Measurements from ENCODE around the gene THAP10.
"Not testable (repeated sequence)": the region's sequence is repeated elsewhere in the genome, so short reads cannot be mapped to it uniquely, and the experiment has no call there.

The THAP10 gene

DNA sequence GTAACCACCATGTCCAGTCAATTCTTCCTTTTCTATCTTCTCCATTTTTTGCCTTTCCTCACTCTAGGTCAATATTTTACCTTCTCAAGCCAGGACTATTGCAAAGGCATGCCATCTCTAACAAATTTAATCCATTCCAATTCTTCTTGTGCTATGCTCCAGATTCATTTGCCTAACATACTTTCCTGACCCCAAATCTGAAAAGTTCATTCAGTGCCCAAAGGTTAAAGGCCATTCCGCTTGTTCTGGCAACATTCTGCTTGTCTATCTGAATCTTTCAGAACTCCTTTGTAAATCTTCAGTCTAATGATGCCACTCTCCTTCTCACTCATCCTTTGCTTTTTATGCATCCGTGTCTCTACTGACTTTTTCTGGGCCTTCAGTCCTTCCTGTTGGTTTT lies 15.6 kb downstream of the THAP10 start:
- DNase-seq (ENCODE audit: low read depth in 2 of 2, low spot score in 1 of 2) = no peak

DNA sequence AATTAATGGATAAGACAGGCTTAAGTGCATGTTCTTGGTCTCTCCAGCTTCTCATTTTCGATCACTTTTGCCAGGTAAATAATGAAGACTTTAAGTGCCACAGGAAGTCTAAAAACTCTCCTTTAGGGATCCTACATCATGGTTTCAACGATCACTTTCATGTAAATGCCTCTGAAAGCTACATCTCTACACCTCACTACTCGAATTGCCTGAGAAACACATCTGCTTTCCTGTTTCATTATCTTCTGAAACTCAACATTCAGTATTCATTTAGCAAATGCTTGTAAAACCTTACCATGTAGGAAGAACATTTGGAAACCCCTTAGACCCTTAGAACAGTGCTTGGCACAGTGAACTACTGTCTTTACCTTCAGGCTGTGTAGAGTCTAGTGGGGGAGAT lies 16.2 kb downstream of the THAP10 start:
- no peak for DNase-seq (ENCODE audit: low read depth in 2 of 2, low spot score in 1 of 2)

DNA sequence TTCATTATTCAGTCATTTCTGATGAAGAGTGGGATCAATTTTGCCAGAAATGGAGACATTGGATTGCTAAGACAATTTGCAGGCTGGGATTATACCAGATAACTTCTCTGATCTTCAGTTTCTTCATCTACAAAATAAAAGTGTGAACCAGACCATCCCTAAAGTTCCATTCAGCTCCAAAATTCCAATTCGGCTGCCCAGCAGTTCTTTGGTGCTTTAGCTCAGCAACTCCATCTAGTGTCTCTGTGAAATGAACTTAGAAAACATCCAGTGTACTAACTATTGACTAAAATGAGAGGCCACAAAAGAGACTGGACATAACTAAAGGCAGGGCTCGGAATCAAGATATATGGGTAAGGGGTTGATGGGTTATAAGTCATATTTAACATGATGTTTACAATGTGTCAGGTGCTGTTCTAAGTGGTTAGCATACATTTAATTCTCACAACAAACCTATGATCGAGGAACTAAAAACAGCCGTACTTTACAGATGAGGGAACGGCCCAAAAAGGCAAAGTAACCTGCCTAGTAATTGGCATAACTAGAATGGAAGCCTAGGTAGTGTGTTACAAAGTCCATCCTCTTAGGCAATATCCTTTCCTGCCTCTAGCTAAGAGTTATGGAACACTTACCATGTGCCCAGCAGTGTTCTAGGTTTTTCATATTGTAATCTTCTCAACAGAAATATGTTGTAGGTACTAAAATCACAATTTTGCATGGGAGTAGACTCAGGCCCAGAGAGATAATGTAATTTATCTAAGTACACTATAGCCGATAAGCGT lies 17.0 kb downstream of the THAP10 start:
- DNase-seq (ENCODE audit: low read depth in 2 of 2, low spot score in 1 of 2) = no peak

DNA sequence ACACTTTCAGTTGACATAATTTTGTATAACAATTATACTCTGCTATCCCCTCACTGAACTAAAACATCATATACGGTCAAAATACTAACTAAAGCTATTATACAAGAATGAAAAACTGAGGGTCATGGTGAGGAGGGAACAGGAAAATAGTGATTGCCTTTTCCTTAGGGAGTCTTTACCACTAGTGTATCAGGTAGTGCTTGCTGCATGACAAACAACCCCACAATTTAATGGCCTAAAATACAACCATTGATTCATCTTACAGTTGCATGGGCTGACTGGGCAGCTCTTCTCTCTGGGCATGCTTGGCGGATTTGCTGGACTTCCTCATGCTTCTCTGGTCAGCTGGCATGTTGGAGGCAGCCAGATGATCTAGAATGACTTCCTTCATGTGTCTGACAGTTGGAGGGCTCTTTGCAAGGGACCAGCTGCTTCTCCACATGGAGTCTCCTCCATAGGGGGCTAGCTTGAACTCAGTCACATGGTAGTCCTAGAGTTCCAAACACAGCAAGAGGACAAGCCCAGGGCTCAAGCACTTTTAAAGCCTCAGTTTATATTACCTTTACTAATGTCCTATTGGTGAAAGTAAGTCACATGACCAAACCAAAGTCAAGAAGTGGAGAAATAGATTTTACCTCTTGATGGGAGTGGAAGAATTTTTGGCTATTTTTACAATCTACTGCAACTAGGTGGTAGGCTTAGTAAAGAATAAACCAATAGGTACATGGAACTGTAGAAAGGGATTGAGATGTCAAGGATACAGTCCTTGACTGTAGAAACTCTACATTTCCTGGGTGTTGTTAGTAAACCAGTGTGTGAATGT lies 18.8 kb downstream of the THAP10 start:
- DNase-seq (ENCODE audit: low read depth in 2 of 2, low spot score in 1 of 2) = no peak

DNA sequence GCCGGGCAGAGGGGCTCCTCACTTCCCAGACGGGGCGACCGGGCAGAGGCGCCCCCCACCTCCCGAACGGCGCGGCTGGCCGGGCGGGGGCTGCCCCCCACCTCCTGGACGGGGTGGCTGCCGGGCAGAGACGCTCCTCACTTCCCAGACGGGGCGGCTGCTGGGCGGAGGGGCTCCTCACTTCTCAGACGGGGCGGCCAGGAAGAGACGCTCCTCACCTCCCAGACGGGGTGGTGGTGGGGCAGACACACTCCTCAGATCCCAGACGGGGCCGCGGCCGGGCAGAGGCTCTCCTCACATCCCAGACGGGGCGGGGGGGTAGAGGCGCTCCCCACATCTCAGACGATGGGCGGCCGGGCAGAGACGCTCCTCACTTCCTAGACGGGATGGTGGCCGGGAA lies 20.7 kb downstream of the THAP10 start:
- not testable (repeated sequence) for DNase-seq (ENCODE audit: low read depth in 2 of 2, low spot score in 1 of 2)

DNA sequence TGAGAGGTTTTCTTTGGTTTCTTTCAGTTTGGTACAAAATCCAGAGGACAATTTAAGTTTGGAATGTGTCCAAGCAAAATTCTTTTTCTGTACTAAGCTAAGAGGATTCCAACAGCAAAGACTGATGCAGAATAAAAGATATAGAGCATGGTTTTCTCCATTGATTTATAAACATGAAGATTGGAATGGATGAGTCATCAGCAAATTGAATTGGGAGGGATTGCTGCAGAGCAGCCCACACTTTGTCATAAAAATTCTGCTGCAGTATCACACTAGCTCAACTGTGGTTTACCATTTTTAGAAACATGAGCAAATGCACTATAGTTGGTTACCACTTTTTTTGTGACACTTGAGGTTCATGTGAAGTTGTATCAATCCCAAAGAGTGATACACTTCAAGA lies 22.2 kb downstream of the THAP10 start:
- no peak for DNase-seq (ENCODE audit: low read depth in 2 of 2, low spot score in 1 of 2)

DNA sequence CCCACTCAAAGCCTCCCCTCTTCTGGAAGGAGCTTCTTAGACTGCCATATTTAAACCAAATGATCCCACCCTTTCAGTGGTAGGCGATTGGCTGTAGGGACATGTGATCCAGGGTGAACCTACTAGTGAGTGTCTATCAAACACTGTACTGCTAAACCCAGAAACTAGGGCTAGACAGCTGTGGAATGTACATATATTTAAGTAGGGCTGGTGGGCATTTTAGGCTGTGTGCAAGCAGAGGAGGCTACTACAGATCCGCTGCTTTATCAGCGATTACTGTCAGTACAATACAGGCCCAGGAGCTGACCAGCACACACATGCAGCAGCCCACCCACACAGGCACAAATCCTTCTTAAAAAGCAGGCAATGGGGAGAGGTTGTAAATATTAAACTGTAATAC lies 22.9 kb downstream of the THAP10 start:
- no peak for DNase-seq (ENCODE audit: low read depth in 2 of 2, low spot score in 1 of 2)

DNA sequence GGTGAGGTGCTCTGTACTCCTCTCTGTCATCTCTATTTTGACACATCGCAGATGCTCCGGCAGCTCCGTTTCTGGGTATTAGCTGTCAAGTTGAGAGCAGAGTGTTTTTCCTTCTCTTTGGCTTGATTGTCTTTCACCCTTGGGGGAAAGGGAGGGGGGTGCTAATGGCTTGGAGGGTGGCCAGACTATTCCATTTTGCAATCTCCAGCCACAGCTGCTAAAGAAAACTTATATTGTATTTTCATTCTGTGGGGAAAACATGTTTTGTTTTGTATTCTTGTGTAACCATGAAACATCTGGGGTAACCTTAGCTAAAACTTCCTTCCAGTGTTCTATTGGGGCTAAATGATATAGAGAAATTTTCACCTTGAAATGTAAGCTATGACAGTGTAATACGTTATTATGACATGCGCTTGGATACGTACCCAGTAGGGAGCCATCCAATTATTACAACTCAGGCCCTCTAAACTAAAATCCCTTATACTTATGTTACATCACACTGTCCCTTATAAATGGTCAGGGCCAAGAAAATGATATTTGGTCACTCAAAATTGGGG lies 24.2 kb downstream of the THAP10 start:
- no peak for DNase-seq (ENCODE audit: low read depth in 2 of 2, low spot score in 1 of 2)

DNA sequence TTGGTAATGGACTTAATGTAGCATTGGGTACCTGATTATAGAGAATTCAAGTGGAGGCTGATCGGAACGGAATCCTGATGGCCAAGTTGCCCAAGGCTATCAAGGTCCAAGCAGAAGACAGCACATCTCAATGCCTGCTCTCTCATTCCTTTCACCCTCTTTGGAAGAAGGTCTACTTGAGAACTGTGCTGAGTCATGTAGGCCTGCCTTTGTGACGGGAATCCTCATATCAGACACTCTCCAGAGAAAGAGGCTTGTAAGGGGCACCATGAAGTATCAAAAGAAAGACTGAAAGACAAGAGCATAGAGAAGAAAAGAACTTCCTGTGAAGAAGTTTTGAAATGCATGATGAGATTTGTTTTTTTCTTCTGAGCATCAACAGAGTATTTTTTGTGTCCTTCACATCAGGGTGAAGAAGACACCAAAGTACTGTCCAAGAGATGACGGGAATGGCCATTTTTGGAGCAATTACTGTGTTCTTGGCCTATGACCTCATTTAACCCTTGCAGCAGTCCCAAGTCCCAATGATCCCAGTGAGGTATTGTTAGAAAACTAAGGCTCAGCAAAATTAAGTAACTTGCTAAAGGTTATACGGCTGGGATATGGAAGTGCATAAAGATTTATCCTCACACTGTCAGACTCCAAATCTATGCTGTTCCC lies 25.1 kb downstream of the THAP10 start:
- DNase-seq (ENCODE audit: low read depth in 2 of 2, low spot score in 1 of 2) = no peak

DNA sequence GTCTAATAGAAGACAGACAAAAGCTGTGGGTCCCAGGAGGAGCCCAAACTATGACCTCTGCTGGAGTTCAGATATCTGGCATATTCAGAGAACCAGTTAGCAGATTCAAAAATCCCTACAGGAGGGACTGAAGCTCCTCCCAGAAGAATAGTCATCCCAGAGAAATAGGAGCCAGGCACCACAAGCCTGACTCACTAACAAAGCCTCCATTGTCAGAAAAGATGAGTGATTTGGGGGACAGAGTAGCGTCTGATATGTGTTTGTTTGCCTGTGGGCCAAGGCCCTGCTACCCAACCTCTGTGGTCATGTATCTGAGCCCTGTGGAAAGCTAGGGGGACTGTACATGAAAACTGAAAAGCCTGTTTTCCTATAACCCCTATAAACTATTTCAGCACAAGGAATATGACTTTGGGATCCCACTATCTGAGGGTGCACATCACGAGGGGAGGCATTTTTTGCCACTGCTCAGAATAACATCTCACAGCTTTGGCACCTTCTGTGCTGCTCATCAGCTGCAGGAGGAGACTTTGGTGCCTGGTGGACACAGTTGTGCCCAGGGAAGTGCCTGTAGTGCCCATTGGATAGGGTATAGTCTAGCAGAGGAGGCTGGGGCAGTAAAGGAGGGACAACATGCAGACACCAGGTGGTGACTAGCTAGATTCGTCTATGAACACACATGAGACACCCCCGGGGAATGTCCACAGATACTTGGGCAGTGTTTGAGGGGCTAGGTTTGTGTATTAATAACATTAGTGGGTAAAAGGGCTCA lies 28.6 kb downstream of the THAP10 start:
- DNase-seq (ENCODE audit: low read depth in 2 of 2, low spot score in 1 of 2) = no peak

DNA sequence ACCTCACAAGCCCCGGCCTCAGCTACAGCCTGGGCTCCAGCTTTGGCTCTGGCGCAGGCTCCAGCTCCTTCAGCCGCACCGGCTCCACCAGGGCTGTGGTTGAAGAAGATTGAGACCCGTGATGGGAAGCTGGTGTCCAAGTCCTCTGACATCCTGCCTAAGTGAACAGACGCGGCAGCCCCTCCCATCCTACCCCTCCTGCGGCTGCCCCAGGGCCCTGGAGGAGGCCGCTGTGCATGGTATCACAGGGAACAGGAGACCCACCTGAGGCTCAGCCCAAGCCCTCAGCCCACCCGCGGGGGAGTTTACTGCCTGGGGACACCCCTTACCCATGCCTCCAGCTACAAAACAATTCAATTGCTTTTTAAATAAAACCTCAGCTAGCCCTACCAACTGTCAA lies 32.2 kb downstream of the THAP10 start:
- DNase-seq (ENCODE audit: low read depth in 2 of 2, low spot score in 1 of 2) = no peak

DNA sequence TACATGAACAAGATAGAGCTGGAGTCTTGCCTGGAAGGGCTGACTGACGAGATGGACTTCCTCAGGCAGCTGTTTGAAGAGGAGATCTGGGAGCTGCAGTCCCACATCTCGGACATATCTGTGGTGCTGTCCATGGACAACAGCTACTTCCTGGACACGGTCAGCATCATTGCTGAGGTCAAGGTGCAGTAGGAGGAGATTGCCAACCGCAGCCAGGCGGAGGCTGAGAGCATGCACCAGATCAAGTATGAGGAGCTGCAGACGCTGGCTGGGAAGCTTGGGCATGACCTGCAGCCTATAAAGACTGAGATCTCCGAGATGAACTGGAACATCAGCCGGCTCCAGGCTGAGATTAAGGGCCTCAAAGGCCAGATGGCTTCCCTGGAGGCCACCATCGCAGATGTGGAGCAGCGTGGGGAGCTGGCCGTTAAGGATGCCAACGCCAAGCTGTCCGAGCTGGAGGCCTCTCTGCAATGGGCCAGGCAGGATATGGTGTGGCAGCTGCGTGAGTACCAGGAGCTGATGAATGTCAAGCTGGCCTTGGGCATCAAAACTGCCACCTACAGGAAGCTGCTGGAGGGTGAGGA lies 32.8 kb downstream of the THAP10 start:
- DNase-seq (ENCODE audit: low read depth in 2 of 2, low spot score in 1 of 2) = no peak

DNA sequence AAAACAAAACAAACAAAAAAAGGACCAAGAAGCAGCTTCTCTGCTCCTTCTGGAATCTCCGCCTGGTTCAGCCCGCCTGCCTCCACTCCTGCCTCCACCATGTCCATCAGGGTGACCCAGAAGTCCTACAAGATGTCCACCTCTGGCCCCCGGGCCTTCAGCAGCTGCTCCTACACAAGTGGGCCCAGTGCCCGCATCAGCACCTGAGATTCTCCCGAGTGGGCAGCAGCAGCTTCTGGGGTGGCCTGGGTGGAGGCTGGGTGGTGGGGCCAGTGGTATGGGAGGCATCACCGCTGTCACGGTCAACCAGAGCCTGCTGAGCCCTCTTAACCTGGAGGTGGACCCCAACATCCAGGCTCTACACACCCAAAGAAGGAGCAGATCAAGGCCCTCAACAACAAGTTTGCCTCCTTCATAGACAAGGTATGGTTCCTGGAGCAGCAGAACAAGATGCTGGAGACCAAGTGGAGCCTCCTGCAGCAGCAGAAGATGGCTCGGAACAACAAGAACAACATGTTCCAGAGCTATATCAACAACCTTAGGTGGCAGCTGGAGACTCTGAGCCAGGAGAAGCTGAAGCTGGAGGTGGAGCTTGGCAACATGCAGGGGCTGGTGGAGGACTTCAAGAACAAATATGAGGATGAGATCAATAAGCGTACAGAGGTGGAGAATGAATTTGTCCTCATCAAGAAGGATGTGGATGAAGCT lies 33.5 kb downstream of the THAP10 start:
- not testable (repeated sequence) for DNase-seq (ENCODE audit: low read depth in 2 of 2, low spot score in 1 of 2)

DNA sequence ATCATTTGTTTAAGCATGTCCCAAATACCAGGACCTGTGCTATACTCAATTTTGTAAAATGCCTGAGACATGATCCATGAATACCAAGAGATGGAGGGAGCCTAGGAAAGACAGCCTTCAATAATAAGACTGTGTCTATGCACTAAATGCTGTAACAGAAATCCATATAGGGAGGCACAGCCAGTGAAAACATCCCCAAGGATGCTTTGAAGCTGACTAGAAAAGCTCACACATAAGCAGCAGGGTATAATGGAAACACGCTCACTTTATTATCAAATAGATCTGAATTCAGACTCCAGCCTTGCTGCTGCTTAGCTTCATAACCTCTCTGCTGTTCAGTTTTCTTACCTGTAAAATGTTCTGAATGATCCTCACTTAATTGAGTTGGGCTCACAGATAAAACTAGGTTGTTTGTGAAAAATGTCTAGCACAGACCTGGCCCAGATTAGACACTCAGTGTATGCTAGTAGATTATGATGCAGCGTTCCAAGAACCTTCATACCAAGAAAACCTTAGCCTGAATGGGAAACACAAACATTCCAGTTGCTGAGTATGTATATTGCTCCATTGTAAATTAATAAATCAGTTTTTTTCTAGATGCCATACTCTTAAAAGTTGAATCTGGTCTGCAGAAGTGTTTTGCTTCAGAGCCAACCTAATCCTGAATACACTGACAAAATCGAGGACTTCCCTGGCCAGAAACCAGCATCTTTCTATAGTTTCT lies 34.5 kb downstream of the THAP10 start:
- no peak for DNase-seq (ENCODE audit: low read depth in 2 of 2, low spot score in 1 of 2)

DNA sequence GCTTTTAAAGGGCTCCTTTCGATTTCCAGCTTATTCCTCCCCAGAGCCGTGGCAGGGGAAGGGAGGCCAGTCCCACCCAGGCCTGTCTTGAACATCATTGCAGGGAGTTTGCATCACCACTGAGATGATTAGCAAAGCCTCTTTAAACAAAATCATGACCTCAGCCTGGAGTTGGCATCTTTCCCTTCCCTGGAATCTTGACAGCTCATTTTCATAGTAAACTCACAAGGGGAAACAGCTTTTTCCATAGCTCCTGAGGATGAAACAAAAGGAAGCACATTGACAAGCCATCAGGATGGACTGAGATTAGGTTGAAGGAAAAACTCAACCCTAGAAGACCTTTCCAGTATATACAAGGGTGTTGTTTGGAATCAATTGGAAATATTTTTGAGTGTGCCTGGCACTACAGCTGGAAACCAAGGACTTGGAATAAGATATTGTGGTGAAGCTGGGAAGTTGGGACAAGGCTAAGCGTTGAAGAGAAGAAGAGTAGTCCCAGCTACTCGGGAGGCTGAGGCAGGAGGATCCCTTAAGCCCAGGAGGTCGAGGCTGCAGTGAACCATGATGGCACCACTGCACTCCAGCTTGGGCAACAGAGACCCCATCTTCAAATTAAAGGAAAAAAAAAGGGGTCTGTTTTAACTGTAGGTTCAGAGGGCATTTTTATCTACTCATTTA lies 35.2 kb downstream of the THAP10 start:
- DNase-seq (ENCODE audit: low read depth in 2 of 2, low spot score in 1 of 2) = no peak

DNA sequence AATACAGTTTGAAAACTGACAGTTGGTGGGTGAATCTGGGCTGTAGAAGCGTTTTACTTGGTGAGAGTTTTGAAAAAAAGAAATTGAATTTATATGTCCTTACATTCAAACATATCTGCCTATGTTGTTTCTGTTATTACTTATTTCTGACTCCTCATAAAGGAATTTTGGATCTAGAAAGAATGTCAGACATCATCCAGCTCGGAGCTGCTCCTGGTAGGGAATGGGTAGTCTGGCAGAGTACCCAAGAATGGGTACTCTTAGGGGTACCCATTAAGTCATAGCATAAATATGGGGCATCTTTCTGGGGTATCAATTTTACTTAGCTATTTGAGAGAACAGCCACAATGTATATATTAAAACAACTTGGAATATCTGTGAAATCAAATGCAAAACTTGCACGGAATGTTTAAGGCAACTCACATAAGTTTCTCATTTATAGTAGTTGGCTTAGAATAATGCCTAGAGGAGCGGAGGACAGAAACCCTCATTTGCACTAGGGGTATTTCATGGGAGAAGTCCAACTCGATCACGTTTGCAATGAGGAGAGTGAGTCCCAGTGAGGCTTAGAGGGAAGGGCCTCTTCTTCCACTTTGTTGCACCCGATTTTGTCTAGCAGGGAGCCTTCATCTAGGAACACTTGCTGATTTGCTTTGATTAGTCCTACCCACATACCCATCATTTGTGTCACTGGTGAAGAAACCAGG lies 35.9 kb downstream of the THAP10 start:
- no peak for DNase-seq (ENCODE audit: low read depth in 2 of 2, low spot score in 1 of 2)

DNA sequence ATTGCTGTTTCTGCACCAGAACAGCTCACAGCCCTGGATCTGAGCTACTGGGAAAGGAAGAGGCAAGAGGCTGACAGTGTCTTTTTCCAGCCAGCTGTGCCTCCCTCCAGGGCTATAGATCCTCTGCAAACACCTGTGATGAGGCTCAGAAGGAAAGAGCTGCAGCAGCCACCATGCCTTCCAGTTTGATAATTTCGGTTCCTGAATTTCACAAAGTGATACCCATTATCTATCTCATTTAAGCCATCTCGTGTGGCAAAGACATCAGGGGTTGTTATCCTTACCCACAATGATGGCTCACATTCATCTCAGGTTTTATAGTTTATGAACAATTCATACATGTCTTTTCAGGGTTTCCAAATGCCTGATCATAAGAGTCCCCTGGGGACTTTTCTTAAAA lies 36.5 kb downstream of the THAP10 start:
- DNase-seq (ENCODE audit: low read depth in 2 of 2, low spot score in 1 of 2) = no peak

DNA sequence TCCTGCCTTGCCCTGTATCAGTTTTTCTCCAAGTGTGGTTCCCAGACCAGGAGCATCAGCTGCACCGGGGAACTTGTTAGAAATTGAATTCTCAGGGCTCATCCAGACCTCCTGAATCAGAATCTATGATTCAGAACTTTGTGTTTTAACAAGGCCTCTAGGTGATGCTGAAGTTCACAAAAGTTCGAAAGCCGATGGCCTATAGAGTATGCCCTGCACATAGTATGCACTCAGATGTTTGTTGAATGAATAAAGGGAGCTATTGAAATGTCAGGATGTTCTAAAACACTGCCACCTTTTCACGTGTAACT lies 37.6 kb downstream of the THAP10 start:
- DNase-seq (ENCODE audit: low read depth in 2 of 2, low spot score in 1 of 2) = no peak
